HepG2 (cell line): Measurements from ENCODE around the gene ZBTB9. TPM values are rescaled to one million over a fixed set of nuclear protein-coding genes. Genes with fewer than 3 reads are reported as not detected.

Source experiments
- AGO1 ChIP-seq: fragments of 200-400 bp; formaldehyde crosslinking; IDR thresholded peaks from 2 replicates; pipeline ENCODE4 v1.6.1; 2017; ENCODE audit warnings: mild to moderate bottlenecking, low read depth, low read length, moderate library complexity; ENCODE audit not compliant: poor library complexity, severe bottlenecking
- ETV6 ChIP-seq: sonication (generic); formaldehyde crosslinking; conservative IDR thresholded peaks from 2 replicates; pipeline ENCODE4 v1.4.0; 2020; ENCODE audit warnings: missing genetic modification reagents
- HNRNPL ChIP-seq: fragments of 200-400 bp; formaldehyde crosslinking; IDR thresholded peaks from 2 replicates; pipeline ENCODE4 v1.6.1; 2017; ENCODE audit warnings: mild to moderate bottlenecking, low read depth, low read length
- NCOR1 ChIP-seq: fragments of 200-600 bp; sonication (generic); IDR thresholded peaks from 2 replicates; pipeline ENCODE4 v1.7.0; 2017; ENCODE audit warnings: antibody characterized with exemption, low read length, borderline replicate concordance
- NFAT5 ChIP-seq: sonication (generic); formaldehyde crosslinking; IDR thresholded peaks from 2 replicates; pipeline ENCODE4 v1.4.0; 2020; ENCODE audit warnings: missing genetic modification reagents
- PBX2 ChIP-seq: IDR thresholded peaks from 2 replicates; pipeline ENCODE4 v1.6.1; 2016; ENCODE audit warnings: control low read depth
- POGK ChIP-seq: sonication (generic); formaldehyde crosslinking; conservative IDR thresholded peaks from 2 replicates; pipeline ENCODE4 v1.8.0; 2022; ENCODE audit warnings: mild to moderate bottlenecking, moderate library complexity, missing genetic modification reagents
- REST ChIP-seq, 2 experiments: IDR thresholded peaks; 2 replicates each; pipeline ENCODE4 v1.6.1; 2011 to 2012; ENCODE audit warnings: low read length in 2 of 2, borderline replicate concordance in 1 of 2, low read depth in 1 of 2, mild to moderate bottlenecking in 1 of 2, moderate library complexity in 1 of 2
- SRY ChIP-seq: sonication (generic); formaldehyde crosslinking; IDR thresholded peaks from 2 replicates; pipeline ENCODE4 v1.8.0; 2022; ENCODE audit warnings: mild to moderate bottlenecking, missing genetic modification reagents
- ZNF224 ChIP-seq: sonication (generic); formaldehyde crosslinking; IDR thresholded peaks from 2 replicates; pipeline ENCODE4 v1.5.0; 2020; ENCODE audit warnings: mild to moderate bottlenecking, missing genetic modification reagents
- ZNF232 ChIP-seq: sonication (generic); formaldehyde crosslinking; IDR thresholded peaks from 2 replicates; pipeline ENCODE4 v1.4.0; 2020; ENCODE audit warnings: missing genetic modification reagents, borderline replicate concordance
- ZNF558 ChIP-seq: sonication (generic); formaldehyde crosslinking; IDR thresholded peaks from 2 replicates; pipeline ENCODE4 v1.9.0; 2022; ENCODE audit warnings: mild to moderate bottlenecking, missing genetic modification reagents, borderline replicate concordance
- ZNF766 ChIP-seq: sonication (generic); formaldehyde crosslinking; IDR thresholded peaks from 2 replicates; pipeline ENCODE4 v1.5.0; 2020; ENCODE audit warnings: missing genetic modification reagents, borderline replicate concordance
- polyA plus RNA-seq, 8 experiments: library from polyadenylated mRNA; depleted of rRNA in 3 of 8; stranded (reverse) in 7 of 8; unstranded in 1 of 8; fragments of >200 nt; fragmentation: Illumina TruSeq in 4 of 8; extraction: Trizol in 4 of 8; gene quantifications; 2 replicates each; pipeline versions ENCODE4 v1.2.1 to v1.2.3, GENCODE V29; 2011 to 2016; ENCODE audit warnings: low read depth in 4 of 8, missing spikeins in 1 of 8, mixed read lengths in 1 of 8; ENCODE audit not compliant: insufficient read depth in 1 of 8
- total RNA-seq, 5 experiments: library from RNA; depleted of rRNA; stranded (reverse); fragments of >200 nt; fragmentation: Illumina TruSeq; extraction: Trizol; gene quantifications; 2 replicates each; pipeline ENCODE4 v1.2.3, GENCODE V29; 2016; ENCODE audit warnings: low read depth in 1 of 5

ZBTB9 gene
- total and polyA plus RNA-seq, 2 of the 13 experiments (the other 11 are each of a cell fraction or from before 2014, with no cell fraction given): 5.3 to 9.2 TPM

- no peak; a peak in 1 of 4 replicates for TF ChIP-seq REST (IDR thresholded peaks at IDR 0.05; ENCODE audit: borderline replicate concordance in 1 of 2, low read depth in 1 of 2, low read length in 2 of 2)
- TF ChIP-seq ZNF558 (CRISPR knock-in tag): peak; percentile 91; the same call in 1 of the 2 replicates
- peak; percentile 97 for TF ChIP-seq ZNF224 (CRISPR knock-in tag)
- peak; percentile 48; the same call in 1 of the 2 replicates for TF ChIP-seq ZNF232
- TF ChIP-seq PBX2 (CRISPR knock-in tag): no peak
- peak; percentile 95; the same call in 1 of the 2 replicates for TF ChIP-seq ETV6 (CRISPR knock-in tag)
- TF ChIP-seq AGO1: peak; percentile 36
- TF ChIP-seq SRY (CRISPR knock-in tag): peak; percentile 88; the same call in 1 of the 2 replicates
- TF ChIP-seq HNRNPL: peak; percentile 88
- TF ChIP-seq ZNF766 (CRISPR knock-in tag): no peak; the same call in 1 of the 2 replicates
- TF ChIP-seq POGK (CRISPR knock-in tag): peak; percentile 88
- peak; percentile 74; the same call in 1 of the 2 replicates for TF ChIP-seq NFAT5
- no peak for TF ChIP-seq NCOR1
These were observed at the start of gene ZBTB9 (continued) for GRCh38 chr6:33454009-33454946.
